OCI-LY1 (cell line): Measurements from ENCODE around the gene TBC1D14.

Source experiments
- H2AFZ ChIP-seq: fragments of 200-600 bp; sonication (generic), shearing (Covaris generic); 2 replicates; pipeline ENCODE4 v1.6.0; 2014; ENCODE audit warnings: antibody characterized with exemption, mild to moderate bottlenecking, low read length
- H3F3A ChIP-seq: fragments of 200-600 bp; sonication (generic), shearing (Covaris generic); 2 replicates; pipeline ENCODE4 v1.6.0; 2014; ENCODE audit warnings: mild to moderate bottlenecking, antibody characterized with exemption, low read length, moderate library complexity; ENCODE audit not compliant: insufficient read depth
- H3K27ac ChIP-seq: fragments of 200-600 bp; sonication (generic); 2 replicates; pipeline ENCODE4 v1.5.1; 2014; ENCODE audit warnings: low read length, mixed run types, mild to moderate bottlenecking, low read depth; ENCODE audit not compliant: poor library complexity, severe bottlenecking
- H3K27me3 ChIP-seq: fragments of 200-600 bp; sonication (generic); 2 replicates; pipeline ENCODE4 v1.6.0; 2014; ENCODE audit warnings: antibody characterized with exemption, mild to moderate bottlenecking, low read length, moderate library complexity; ENCODE audit not compliant: insufficient read depth
- H3K36me3 ChIP-seq: fragments of 200-600 bp; sonication (generic); 2 replicates; pipeline ENCODE4 v1.6.1; 2014; ENCODE audit warnings: mild to moderate bottlenecking, antibody characterized with exemption, low read length, moderate library complexity, mixed read lengths; ENCODE audit not compliant: insufficient read depth
- H3K4me1 ChIP-seq: fragments of 200-600 bp; sonication (generic); 2 replicates; pipeline ENCODE4 v1.5.1; 2014; ENCODE audit warnings: mild to moderate bottlenecking, low read length, moderate library complexity; ENCODE audit not compliant: insufficient read depth, severe bottlenecking
- H3K4me2 ChIP-seq: fragments of 200-600 bp; sonication (generic), shearing (Covaris generic); 2 replicates; pipeline ENCODE4 v1.6.1; 2014; ENCODE audit warnings: low read length
- H3K4me3 ChIP-seq: fragments of 200-600 bp; sonication (generic); 2 replicates; pipeline ENCODE4 v1.5.1; 2014; ENCODE audit warnings: low read length, low read depth, mild to moderate bottlenecking, mixed read lengths; ENCODE audit not compliant: poor library complexity, severe bottlenecking
- H3K79me2 ChIP-seq: fragments of 200-600 bp; shearing (Covaris generic); 2 replicates; pipeline ENCODE4 v1.6.1; 2016; ENCODE audit warnings: mixed run types, low read length, mixed read lengths; ENCODE audit not compliant: insufficient read depth
- H3K9ac ChIP-seq: fragments of 200-600 bp; sonication (generic), shearing (Covaris generic); 2 replicates; pipeline ENCODE4 v1.6.1; 2014; ENCODE audit warnings: mild to moderate bottlenecking, low read length, mixed read lengths
- H3K9me2 ChIP-seq: fragments of 200-600 bp; sonication (generic), shearing (Covaris generic); 2 replicates; pipeline ENCODE4 v1.6.1; 2014; ENCODE audit warnings: low read depth, mild to moderate bottlenecking, low read length, mixed read lengths
- H3K9me3 ChIP-seq: fragments of 200-600 bp; shearing (Covaris generic); 2 replicates; pipeline ENCODE4 v1.6.1; 2014; ENCODE audit warnings: low read length, mixed read lengths
- H4K20me1 ChIP-seq: fragments of 200-600 bp; sonication (generic), shearing (Covaris generic); 2 replicates; pipeline ENCODE4 v1.6.0; 2016; ENCODE audit warnings: mild to moderate bottlenecking, low read length; ENCODE audit not compliant: insufficient read depth
- EZH2 ChIP-seq: fragments of 200-600 bp; sonication (generic), shearing (Covaris generic); IDR thresholded peaks from 2 replicates; pipeline ENCODE4 v1.8.0; 2017; ENCODE audit warnings: borderline replicate concordance, mixed run types, mild to moderate bottlenecking, antibody characterized with exemption, low read length, moderate library complexity, mixed read lengths
- TF ChIP-seq, protein P1 (sequence below): fragments of 200-600 bp; sonication (generic), shearing (Covaris generic); IDR thresholded peaks from 2 replicates; pipeline ENCODE4 v1.5.1; 2017; ENCODE audit warnings: mild to moderate bottlenecking, antibody characterized with exemption, low read length, moderate library complexity, mixed read lengths

The TBC1D14 gene

DNA sequence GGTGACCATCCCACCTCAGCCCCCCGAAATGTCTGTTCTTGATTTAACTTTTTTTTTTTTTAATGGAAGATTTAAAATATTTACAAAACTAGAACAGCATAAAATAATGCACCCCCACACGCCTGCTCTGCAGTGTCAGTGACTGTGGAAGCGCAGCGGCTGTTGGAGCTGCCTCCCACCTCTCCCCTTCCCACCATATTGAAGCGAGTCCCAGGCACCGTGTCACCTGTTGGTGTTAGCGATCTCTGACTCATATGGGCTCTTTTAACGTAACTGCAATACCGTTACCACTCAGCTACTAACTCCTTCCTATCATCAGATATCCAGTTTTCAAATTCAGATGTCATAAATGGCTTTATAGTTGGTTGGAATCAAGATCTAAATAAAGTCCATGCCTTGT lies 116.5 kb downstream of the TBC1D14 start:
- H3K79me2 ChIP-seq, result no peaks in the 10 kb centered on the region
- no peak overlapping the region for H3K27ac ChIP-seq
- H3K4me3 ChIP-seq, result no peak overlapping the region
- no peaks in the 10 kb centered on the region for H4K20me1 ChIP-seq
- H3K9me3 ChIP-seq, result no peaks in the 10 kb centered on the region
- no peak overlapping the region for H2AFZ ChIP-seq
- TF ChIP-seq, protein P1, sequence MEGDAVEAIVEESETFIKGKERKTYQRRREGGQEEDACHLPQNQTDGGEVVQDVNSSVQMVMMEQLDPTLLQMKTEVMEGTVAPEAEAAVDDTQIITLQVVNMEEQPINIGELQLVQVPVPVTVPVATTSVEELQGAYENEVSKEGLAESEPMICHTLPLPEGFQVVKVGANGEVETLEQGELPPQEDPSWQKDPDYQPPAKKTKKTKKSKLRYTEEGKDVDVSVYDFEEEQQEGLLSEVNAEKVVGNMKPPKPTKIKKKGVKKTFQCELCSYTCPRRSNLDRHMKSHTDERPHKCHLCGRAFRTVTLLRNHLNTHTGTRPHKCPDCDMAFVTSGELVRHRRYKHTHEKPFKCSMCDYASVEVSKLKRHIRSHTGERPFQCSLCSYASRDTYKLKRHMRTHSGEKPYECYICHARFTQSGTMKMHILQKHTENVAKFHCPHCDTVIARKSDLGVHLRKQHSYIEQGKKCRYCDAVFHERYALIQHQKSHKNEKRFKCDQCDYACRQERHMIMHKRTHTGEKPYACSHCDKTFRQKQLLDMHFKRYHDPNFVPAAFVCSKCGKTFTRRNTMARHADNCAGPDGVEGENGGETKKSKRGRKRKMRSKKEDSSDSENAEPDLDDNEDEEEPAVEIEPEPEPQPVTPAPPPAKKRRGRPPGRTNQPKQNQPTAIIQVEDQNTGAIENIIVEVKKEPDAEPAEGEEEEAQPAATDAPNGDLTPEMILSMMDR, result no peak
- TF ChIP-seq EZH2, result no peak
- no peaks in the 10 kb centered on the region for H3K4me1 ChIP-seq
- H3F3A ChIP-seq, result no peaks in the 10 kb centered on the region
- peaks cover 11% of the 10 kb centered on the region; the same call in 1 of the 2 replicates for H3K36me3 ChIP-seq
- no peak overlapping the region for H3K9ac ChIP-seq
- no peaks in the 10 kb centered on the region for H3K9me2 ChIP-seq
- H3K27me3 ChIP-seq, result no peaks in the 10 kb centered on the region
- no peak overlapping the region for H3K4me2 ChIP-seq

DNA sequence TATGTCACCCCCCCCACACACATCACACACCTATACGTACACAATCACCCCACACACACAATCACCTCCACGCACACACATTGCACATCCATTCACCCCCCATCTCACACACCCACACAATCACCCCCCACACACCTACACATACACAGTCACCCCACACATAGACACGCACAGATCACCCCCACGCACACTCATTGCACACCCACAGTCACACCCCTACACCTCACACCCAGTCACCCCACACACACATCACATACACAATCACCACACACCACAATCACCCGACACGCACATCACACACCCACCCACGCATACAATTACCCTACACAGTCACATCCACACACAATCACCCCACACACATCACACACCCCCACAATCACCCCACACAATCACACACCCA lies 117.7 kb downstream of the TBC1D14 start:
- H3K27me3 ChIP-seq, result no peaks in the 10 kb centered on the region
- no peaks in the 10 kb centered on the region for H3F3A ChIP-seq
- no peak overlapping the region for H3K4me3 ChIP-seq
- no peak overlapping the region for H3K4me2 ChIP-seq
- H4K20me1 ChIP-seq, result no peaks in the 10 kb centered on the region
- no peaks in the 10 kb centered on the region for H3K9me3 ChIP-seq
- no peak for TF ChIP-seq EZH2
- TF ChIP-seq, protein P1, result no peak
- no peaks in the 10 kb centered on the region for H3K9me2 ChIP-seq
- H3K27ac ChIP-seq, result no peak overlapping the region
- H3K36me3 ChIP-seq, result peaks cover 11% of the 10 kb centered on the region
- no peaks in the 10 kb centered on the region for H3K4me1 ChIP-seq
- H2AFZ ChIP-seq, result no peak overlapping the region
- no peak overlapping the region for H3K9ac ChIP-seq
- H3K79me2 ChIP-seq, result no peaks in the 10 kb centered on the region

DNA sequence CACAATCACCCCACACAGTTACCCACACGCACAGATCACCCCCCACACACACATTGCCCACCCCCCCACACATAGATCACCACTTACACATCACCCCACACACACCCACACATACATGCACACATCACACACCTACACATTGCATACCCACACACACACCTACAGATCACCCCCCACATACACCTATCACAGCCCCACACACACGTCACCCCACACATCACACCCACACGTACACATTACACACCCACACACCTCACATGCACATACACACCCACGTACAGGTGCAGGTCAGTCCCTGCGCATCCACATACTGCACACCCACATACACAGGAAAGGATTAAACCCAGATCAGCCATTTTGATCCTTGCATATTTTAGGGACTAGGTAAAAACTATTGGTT lies 118.3 kb downstream of the TBC1D14 start:
- Histone ChIP-seq H4K20me1 (no peaks in the 10 kb centered on the region), H3K79me2 (no peaks in the 10 kb centered on the region)
- TF ChIP-seq, protein P1, result no peak
- TF ChIP-seq EZH2, result no peak

More for the DNA sequence above, 118.3 kb downstream of the TBC1D14 start:
- Histone ChIP-seq H3K4me3 (no peak overlapping the region), H3K36me3 (peaks cover 11% of the 10 kb centered on the region), H3K9me3 (no peaks in the 10 kb centered on the region), H3K27ac (no peak overlapping the region), H2AFZ (no peak overlapping the region), H3K9ac (no peak overlapping the region), H3K27me3 (no peaks in the 10 kb centered on the region), H3K4me1 (no peaks in the 10 kb centered on the region), H3K9me2 (no peaks in the 10 kb centered on the region), H3F3A (no peaks in the 10 kb centered on the region), H3K4me2 (no peak overlapping the region)
